MCF 10A (cell line): ENCODE data around the gene NR3C2. TPM values are rescaled to one million over a fixed set of nuclear protein-coding genes. Genes with fewer than 3 reads are reported as not detected.

Source experiments
- BruUV-seq: library from RNA; stranded (reverse); fragments of 400-500 nt; replicated peaks from 2 replicates; lab custom pipeline; 2021; lab: Mats Ljungman, UMichigan
- CTCF ChIA-PET: fragments of 300-600 bp; sonication (Branson Sonifier 250); formaldehyde crosslinking; extraction: SDS; loops from one replicate; lab custom pipeline; 2021; ENCODE audit warnings: antibody characterized with exemption, inconsistent platforms; lab: Yijun Ruan, JAX
- POLR2A ChIA-PET: fragments of 300-600, 350-650 bp; sonication (Branson Sonifier 250); formaldehyde crosslinking; extraction: SDS; loops from one replicate; lab custom pipeline; 2020; ENCODE audit warnings: antibody characterized with exemption, inconsistent platforms; lab: Yijun Ruan, JAX
- DNase-seq: peaks from one replicate; pipeline ENCODE4 v3.0.0-alpha.2; 2018; ENCODE audit not compliant: unreplicated experiment
- H3K27ac Mint-ChIP-seq: one replicate; pipeline ENCODE4 v1.8.0; 2022; ENCODE audit warnings: mild to moderate bottlenecking, low read depth, mixed read lengths; ENCODE audit not compliant: unreplicated experiment
- H3K27me3 Mint-ChIP-seq: one replicate; pipeline ENCODE4 v1.8.0; 2022; ENCODE audit warnings: mixed read lengths; ENCODE audit not compliant: insufficient read depth, unreplicated experiment
- H3K36me3 Mint-ChIP-seq: one replicate; pipeline ENCODE4 v1.8.0; 2022; ENCODE audit warnings: mild to moderate bottlenecking, moderate library complexity, mixed read lengths; ENCODE audit not compliant: insufficient read depth, unreplicated experiment
- H3K4me1 Mint-ChIP-seq: one replicate; pipeline ENCODE4 v1.8.0; 2022; ENCODE audit warnings: mixed read lengths; ENCODE audit not compliant: insufficient read depth, unreplicated experiment
- H3K4me3 Mint-ChIP-seq: one replicate; pipeline ENCODE4 v1.8.0; 2022; ENCODE audit warnings: mild to moderate bottlenecking, moderate library complexity, mixed read lengths; ENCODE audit not compliant: unreplicated experiment
- H3K9me3 Mint-ChIP-seq: one replicate; pipeline ENCODE4 v1.8.0; 2022; ENCODE audit warnings: mixed read lengths; ENCODE audit not compliant: unreplicated experiment
- CTCF ChIP-seq: fragments of 200-600 bp; IDR thresholded peaks from one replicate; pipeline ENCODE4 v1.8.0; 2022; ENCODE audit warnings: antibody characterized with exemption, mild to moderate bottlenecking; ENCODE audit not compliant: unreplicated experiment
- intact Hi-C: fragments of 100-400 bp; cut with micrococcal nuclease; formaldehyde crosslinking; loops from 2 replicates; pipeline ENCODE4 v1.14.1; 2022
- total RNA-seq: library from RNA; stranded (reverse); gene quantifications from 2 replicates; pipeline ENCODE4 v1.2.3, GENCODE V29; 2022

Gene NR3C2
- total RNA-seq, 1 experiment from 2014 or later = 0.21 TPM

- H3K4me3 Mint-ChIP-seq = no peak overlapping the region
- DNase-seq = no peak
- intact Hi-C loops = no loop called here
- CTCF ChIA-PET = interaction anchor here (0.6 kb wide), 1 partner anchor 299 kb away, joined by 4 read pairs; no protein-coding TSS in a partner anchor
- peaks cover 6% of the 10 kb centered on the region for H3K4me1 Mint-ChIP-seq
- no peaks in the 10 kb centered on the region for H3K27me3 Mint-ChIP-seq
- BruUV-seq = no TSS peak
- H3K9me3 Mint-ChIP-seq = no peaks in the 10 kb centered on the region
- no peak for TF ChIP-seq CTCF
- POLR2A ChIA-PET = no interaction called here
- no peak overlapping the region for H3K27ac Mint-ChIP-seq
- H3K36me3 Mint-ChIP-seq = peaks cover 28% of the 10 kb centered on the region
Observed at GRCh38 chr4:148067301-148067916, 374.8 kb downstream of the NR3C2 start.

GRCh38 chr4:148065075-148065474, 377.1 kb downstream of the NR3C2 start:
- Mint-ChIP-seq H3K4me3 (no peak overlapping the region), H3K27me3 (no peaks in the 10 kb centered on the region), H3K27ac (no peak overlapping the region), H3K9me3 (no peaks in the 10 kb centered on the region), H3K4me1 (peaks cover 11% of the 10 kb centered on the region), H3K36me3 (peaks cover 23% of the 10 kb centered on the region)
- ChIA-PET POLR2A (no interaction called here), CTCF (no interaction called here)
- no peak for TF ChIP-seq CTCF
- no TSS peak for BruUV-seq
- intact Hi-C loops = no loop called here
- peak; percentile 22 for DNase-seq

DNA sequence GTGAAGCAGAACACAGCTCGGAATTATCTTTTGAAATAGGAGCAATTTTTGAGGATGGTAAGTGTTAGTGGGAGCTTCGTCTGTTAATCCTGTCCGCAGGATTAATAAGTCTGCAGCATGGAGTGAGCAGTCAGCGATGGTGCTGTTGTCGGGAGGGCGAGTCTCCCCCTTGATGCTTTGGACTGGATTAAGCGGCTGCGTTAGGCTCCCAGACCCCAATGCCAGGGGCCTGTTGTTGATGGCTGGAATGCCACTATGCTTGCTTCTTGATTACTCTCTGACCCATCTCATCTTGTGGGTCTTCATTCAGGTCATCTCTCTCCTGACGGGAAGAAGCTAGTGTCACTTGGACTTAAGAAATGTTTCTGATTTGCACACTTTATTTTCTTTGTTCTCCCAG, 377.8 kb downstream of the NR3C2 start:
- Mint-ChIP-seq H3K27me3 (no peaks in the 10 kb centered on the region), H3K9me3 (no peaks in the 10 kb centered on the region), H3K4me3 (no peak overlapping the region), H3K36me3 (peaks cover 28% of the 10 kb centered on the region), H3K27ac (no peak overlapping the region), H3K4me1 (peaks cover 11% of the 10 kb centered on the region)
- intact Hi-C loops = no loop called here
- no TSS peak for BruUV-seq
- CTCF ChIA-PET = no interaction called here
- POLR2A ChIA-PET = no interaction called here
- no peak for TF ChIP-seq CTCF
- DNase-seq = no peak

DNA sequence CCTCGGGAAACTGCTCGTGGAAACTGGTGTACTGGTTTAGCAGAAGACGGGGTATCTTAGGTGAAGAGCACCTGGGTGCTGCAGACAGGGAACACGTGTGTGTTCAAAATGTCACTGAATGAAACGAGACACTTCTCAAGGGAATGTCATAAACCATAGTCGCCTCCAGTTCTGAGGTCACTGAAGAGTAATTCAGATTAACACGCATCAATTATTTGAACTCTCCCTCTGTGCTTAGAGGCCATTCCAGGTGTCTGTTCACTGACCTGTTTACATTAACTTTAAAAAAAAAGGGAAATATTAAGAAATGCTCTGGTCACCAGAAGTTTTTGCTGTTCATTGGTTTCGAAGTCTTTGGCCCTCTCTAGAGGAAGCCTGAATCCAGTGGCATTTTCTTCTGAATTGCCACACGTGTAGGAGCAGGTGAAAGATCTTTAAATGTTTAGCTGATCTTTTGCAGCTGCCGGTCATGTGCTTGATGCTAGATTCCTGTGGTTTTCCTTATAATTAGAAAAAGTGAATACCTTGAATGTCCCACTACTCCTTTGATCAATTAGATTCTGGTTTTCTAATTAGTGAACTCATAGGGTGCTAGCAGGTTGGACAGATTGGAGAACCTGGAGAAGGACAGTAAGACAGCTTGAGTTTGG, 379.8 kb downstream of the NR3C2 start:
- Mint-ChIP-seq H3K36me3 (peaks cover 42% of the 10 kb centered on the region), H3K4me3 (no peak overlapping the region), H3K27me3 (no peaks in the 10 kb centered on the region), H3K4me1 (peaks cover 11% of the 10 kb centered on the region), H3K9me3 (no peaks in the 10 kb centered on the region), H3K27ac (no peak overlapping the region)
- CTCF ChIA-PET = interaction anchor here (0.6 kb wide), 1 partner anchor 1202 kb away, joined by 4 read pairs; no protein-coding TSS in a partner anchor
- DNase-seq = no peak
- intact Hi-C loops = no loop called here
- POLR2A ChIA-PET = interaction anchor here (1.2 kb wide), 1 partner anchor 9 kb away, joined by 3 read pairs; no protein-coding TSS in a partner anchor
- TF ChIP-seq CTCF = no peak
- BruUV-seq = no TSS peak
